ENCODE data around the gene CACNA2D2. TPM values are rescaled to one million over a fixed set of nuclear protein-coding genes. Genes with fewer than 3 reads are reported as not detected.
A peak's percentile ranks its signal among the peaks of the same experiment; 100 is the strongest.

CACNA2D2 gene
- total RNA-seq, 1 donor from 2014 or later: 1.00 TPM

- Histone ChIP-seq H3K9ac (ENCODE audit: low read length) (peak within 1 kb of the TSS; percentile 37), H4K20me1 (ENCODE audit: insufficient read depth, low read length) (peaks cover 11% of the 10 kb centered on the region), H2AFZ (ENCODE audit: low read depth, low read length) (peak within 1 kb of the TSS; percentile 39), H3K9me3 (ENCODE audit: insufficient read depth, low read depth, low read length) (no peaks in the 10 kb centered on the region), H3K36me3 (ENCODE audit: insufficient read depth, low read length) (no peaks in the 10 kb centered on the region), H3K4me2 (ENCODE audit: low read length) (peak within 1 kb of the TSS; percentile 78), H3K4me3 (ENCODE audit: insufficient read depth, low read depth, low read length) (peak within 1 kb of the TSS; percentile 41), H3K27ac (ENCODE audit: low read depth, low read length) (no peak within 1 kb of the TSS), H3K27me3 (ENCODE audit: insufficient read depth, low read length) (no peaks in the 10 kb centered on the region), H3K4me1 (ENCODE audit: insufficient read depth, low read length) (peaks cover 27% of the 10 kb centered on the region), H3K79me2 (ENCODE audit: insufficient read depth, low read length) (peaks cover 14% of the 10 kb centered on the region)
- no peak for FAIRE-seq
- Mint-ChIP-seq H3K4me3 (ENCODE audit: unreplicated experiment) (peak within 1 kb of the TSS; percentile 94), H3K4me1 (ENCODE audit: low read depth, unreplicated experiment) (peaks cover 10% of the 10 kb centered on the region), H3K9me3 (ENCODE audit: unreplicated experiment) (peaks cover 4% of the 10 kb centered on the region), H3K27me3 (ENCODE audit: low read depth, unreplicated experiment) (peaks cover 32% of the 10 kb centered on the region), H3K27ac (ENCODE audit: unreplicated experiment) (no peak within 1 kb of the TSS), H3K36me3 (ENCODE audit: low read depth, unreplicated experiment) (no peaks in the 10 kb centered on the region)
- no peak for DNase-seq (ENCODE audit: low read depth)
- peak; percentile 35 for TF ChIP-seq EZH2 (IDR thresholded peaks at IDR 0.05; ENCODE audit: insufficient read depth, low read length)
- no peak for TF ChIP-seq CTCF (IDR thresholded peaks at IDR 0.05; ENCODE audit: insufficient read depth, low read depth, low read length)
Observed at GRCh38 chr3:50340448-50341329, 162.7 kb downstream of the CACNA2D2 start, which contains the start of gene RASSF1. Gene RASSF1, minus strand, starts transcription at chr3:50340836. Its CDS starts 31 bp downstream, at chr3:50340805.

GRCh38 chr3:50340147-50340447 lies 163.3 kb downstream of the CACNA2D2 start:
- Histone ChIP-seq H4K20me1 (ENCODE audit: insufficient read depth, low read length) (peaks cover 17% of the 10 kb centered on the region), H3K27ac (ENCODE audit: low read depth, low read length) (no peak overlapping the region), H2AFZ (ENCODE audit: low read depth, low read length) (peak overlapping the region; percentile 39), H3K4me1 (ENCODE audit: insufficient read depth, low read length) (peaks cover 26% of the 10 kb centered on the region), H3K27me3 (ENCODE audit: insufficient read depth, low read length) (no peaks in the 10 kb centered on the region), H3K4me3 (ENCODE audit: insufficient read depth, low read depth, low read length) (peak overlapping the region; percentile 41), H3K4me2 (ENCODE audit: low read length) (peak overlapping the region; percentile 78), H3K9me3 (ENCODE audit: insufficient read depth, low read depth, low read length) (no peaks in the 10 kb centered on the region), H3K36me3 (ENCODE audit: insufficient read depth, low read length) (no peaks in the 10 kb centered on the region), H3K79me2 (ENCODE audit: insufficient read depth, low read length) (peaks cover 20% of the 10 kb centered on the region), H3K9ac (ENCODE audit: low read length) (peak overlapping the region; percentile 37)
- Mint-ChIP-seq H3K9me3 (ENCODE audit: unreplicated experiment) (peaks cover 4% of the 10 kb centered on the region), H3K4me3 (ENCODE audit: unreplicated experiment) (peak overlapping the region; percentile 94), H3K4me1 (ENCODE audit: low read depth, unreplicated experiment) (peaks cover 14% of the 10 kb centered on the region), H3K36me3 (ENCODE audit: low read depth, unreplicated experiment) (no peaks in the 10 kb centered on the region), H3K27me3 (ENCODE audit: low read depth, unreplicated experiment) (peaks cover 32% of the 10 kb centered on the region), H3K27ac (ENCODE audit: unreplicated experiment) (no peak overlapping the region)
- FAIRE-seq: no peak
- no peak for DNase-seq (ENCODE audit: low read depth)
- TF ChIP-seq CTCF (IDR thresholded peaks at IDR 0.05; ENCODE audit: insufficient read depth, low read depth, low read length) (no peak), EZH2 (IDR thresholded peaks at IDR 0.05; ENCODE audit: insufficient read depth, low read length) (no peak)
